ENCODE results near the gene TAF1. TPM values are rescaled to one million over a fixed set of nuclear protein-coding genes. Genes with fewer than 3 reads are reported as not detected.

Gene TAF1
- total RNA-seq, 1 experiment from 2014 or later: 38.3 TPM

GRCh38 chrX:71482228-71482958 lies 116.2 kb downstream of the TAF1 start:
- Histone ChIP-seq H3K36me3 (ENCODE audit: control insufficient read depth, insufficient read depth, low read length) (no peaks in the 10 kb centered on the region), H3K4me3 (ENCODE audit: low read depth in 2 of 2, low read length in 2 of 2) (no peak overlapping the region), H3K27me3 (ENCODE audit: control insufficient read depth, insufficient read depth, low read length) (no peaks in the 10 kb centered on the region), H3K9me3 (ENCODE audit: control insufficient read depth, insufficient read depth, low read depth, low read length) (no peaks in the 10 kb centered on the region), H3K27ac (ENCODE audit: low read length) (no peak overlapping the region), H3K4me1 (ENCODE audit: control insufficient read depth, insufficient read depth, low read length) (no peaks in the 10 kb centered on the region)
- BruUV-seq (replicated peaks): no TSS peak
- in situ Hi-C loops (cut with HindIII; ENCODE audit: low pct_unique_long_range_greater_than_20kb, low sequenced_read_pairs): no loop called here
- ChIA-PET POLR2A (no interaction called here), CTCF (no interaction called here)
- intact Hi-C loops (cut with micrococcal nuclease; ENCODE audit: unreplicated experiment): no loop called here
- no peak for ATAC-seq
- no peak for TF ChIP-seq POLR2AphosphoS5 (IDR thresholded peaks at IDR 0.05; ENCODE audit: low read depth, low read length)
- no peak for TF ChIP-seq TCF7L2 (IDR thresholded peaks at IDR 0.05; ENCODE audit: low read depth, low read length)
- TF ChIP-seq CTCF (IDR thresholded peaks at IDR 0.05): no peak
- no peak for DNase-seq (ENCODE audit: low read depth, low spot score)

- Histone ChIP-seq H3K27ac (ENCODE audit: low read length) (no peak overlapping the region), H3K4me3 (ENCODE audit: low read depth in 2 of 2, low read length in 2 of 2) (no peak overlapping the region), H3K27me3 (ENCODE audit: control insufficient read depth, insufficient read depth, low read length) (no peaks in the 10 kb centered on the region), H3K4me1 (ENCODE audit: control insufficient read depth, insufficient read depth, low read length) (no peaks in the 10 kb centered on the region), H3K9me3 (ENCODE audit: control insufficient read depth, insufficient read depth, low read depth, low read length) (no peaks in the 10 kb centered on the region), H3K36me3 (ENCODE audit: control insufficient read depth, insufficient read depth, low read length) (no peaks in the 10 kb centered on the region)
- DNase-seq (ENCODE audit: low read depth, low spot score): no peak
- intact Hi-C loops (cut with micrococcal nuclease; ENCODE audit: unreplicated experiment) (no loop called here), in situ Hi-C loops (cut with HindIII; ENCODE audit: low pct_unique_long_range_greater_than_20kb, low sequenced_read_pairs) (no loop called here)
- no TSS peak for BruUV-seq (replicated peaks)
- CTCF ChIA-PET: no interaction called here
- ATAC-seq: no peak
- POLR2A ChIA-PET: no interaction called here
- no peak for TF ChIP-seq POLR2AphosphoS5 (IDR thresholded peaks at IDR 0.05; ENCODE audit: low read depth, low read length)
- TF ChIP-seq REST (IDR thresholded peaks at IDR 0.05; ENCODE audit: insufficient read depth in 1 of 2, low read depth in 2 of 2, low read length in 1 of 2): no peak
- TF ChIP-seq TCF7L2 (IDR thresholded peaks at IDR 0.05; ENCODE audit: low read depth, low read length): no peak
- no peak for TF ChIP-seq CTCF (IDR thresholded peaks at IDR 0.05)
- no peak for TF ChIP-seq SIN3A (IDR thresholded peaks at IDR 0.05; ENCODE audit: borderline replicate concordance, insufficient read depth, low read depth, low read length)
Observed at GRCh38 chrX:71487814-71488213, 121.7 kb downstream of the TAF1 start.
